GM15510 (cell line): ENCODE data around the gene MYRFL.

Experiments
- POLR2A ChIP-seq: IDR thresholded peaks from 3 replicates; pipeline ENCODE4 v1.6.1; 2011; ENCODE audit warnings: borderline replicate concordance; ENCODE audit not compliant: insufficient read length; ENCODE audit errors: extremely low read depth

Gene MYRFL

GRCh38 chr12:69972136-69972535 lies 147.1 kb downstream of the MYRFL start:
- no peak for TF ChIP-seq POLR2A

- no peak for TF ChIP-seq POLR2A
Measured at GRCh38 chr12:69978020-69978419, 153.0 kb downstream of the MYRFL start.

- no peak for TF ChIP-seq POLR2A
Measured at GRCh38 chr12:69981881-69982475, 157.0 kb downstream of the MYRFL start.

GRCh38 chr12:69984241-69984640 lies 159.2 kb downstream of the MYRFL start:
- no peak for TF ChIP-seq POLR2A

- no peak for TF ChIP-seq POLR2A
Measured at GRCh38 chr12:69985656-69986055, 160.6 kb downstream of the MYRFL start.

- TF ChIP-seq POLR2A, result no peak
Measured at GRCh38 chr12:69986114-69986513, 161.1 kb downstream of the MYRFL start.

- no peak for TF ChIP-seq POLR2A
Measured at GRCh38 chr12:69987579-69988091, 162.6 kb downstream of the MYRFL start.

- no peak for TF ChIP-seq POLR2A
Measured at GRCh38 chr12:69988481-69989321, 163.7 kb downstream of the MYRFL start.

GRCh38 chr12:69991690-69992288 lies 166.8 kb downstream of the MYRFL start:
- no peak for TF ChIP-seq POLR2A

GRCh38 chr12:69993433-69993832 lies 168.4 kb downstream of the MYRFL start:
- no peak for TF ChIP-seq POLR2A

GRCh38 chr12:69994724-69995173 lies 169.7 kb downstream of the MYRFL start:
- TF ChIP-seq POLR2A, result no peak

- no peak for TF ChIP-seq POLR2A
Measured at GRCh38 chr12:69996241-69996640, 171.2 kb downstream of the MYRFL start.

- TF ChIP-seq POLR2A, result no peak
Measured at GRCh38 chr12:69996722-69997121, 171.7 kb downstream of the MYRFL start.

GRCh38 chr12:69998011-69998410 lies 173.0 kb downstream of the MYRFL start:
- no peak for TF ChIP-seq POLR2A

GRCh38 chr12:69998922-69999321 lies 173.9 kb downstream of the MYRFL start:
- no peak for TF ChIP-seq POLR2A

GRCh38 chr12:69999561-69999960 lies 174.5 kb downstream of the MYRFL start:
- no peak for TF ChIP-seq POLR2A

- no peak for TF ChIP-seq POLR2A
Measured at GRCh38 chr12:70002097-70002911, 177.3 kb downstream of the MYRFL start.
